GM18870 (cell line): ENCODE results near the gene SP140L.
"Not testable (repeated sequence)": the region's sequence is repeated elsewhere in the genome, so short reads cannot be mapped to it uniquely, and the experiment has no call there.

Source experiments
- ATAC-seq: cut with Tn5 transposase; IDR thresholded peaks from one replicate; pipeline ENCODE4 v1.9.1; 2021; ENCODE audit warnings: moderate library complexity; ENCODE audit not compliant: unreplicated experiment

The SP140L gene

DNA sequence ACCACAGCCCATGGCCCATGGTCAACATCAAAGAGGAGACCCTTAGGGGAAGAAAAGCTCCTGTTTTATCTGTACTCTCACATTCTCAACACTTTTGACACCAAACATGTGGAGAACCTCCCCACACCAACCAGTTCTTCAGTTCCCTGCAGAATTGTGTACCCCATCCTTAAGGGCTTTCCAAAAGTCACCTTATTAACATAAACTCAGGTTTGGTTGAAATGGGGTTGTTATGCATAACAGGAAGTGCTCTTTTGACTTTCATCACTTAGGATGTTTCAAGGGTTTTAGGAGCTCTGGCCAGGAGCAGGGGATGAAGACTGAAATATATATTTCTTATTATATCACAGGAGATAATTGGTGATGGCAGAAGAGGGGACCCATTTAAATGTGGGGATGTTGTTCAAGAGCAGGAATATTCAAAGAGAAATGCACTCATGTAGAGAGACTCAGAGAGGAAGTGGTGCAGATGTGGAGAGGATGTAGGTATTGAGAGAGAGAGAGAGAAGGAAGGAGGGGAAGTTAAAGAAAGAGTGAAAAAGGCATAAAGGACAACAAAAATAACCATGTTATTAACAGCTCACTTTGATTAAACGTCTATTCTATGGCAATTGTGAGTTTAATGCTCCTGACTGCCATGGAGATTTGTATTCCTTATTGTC lies 35.2 kb downstream of the SP140L start:
- ATAC-seq = no peak

DNA sequence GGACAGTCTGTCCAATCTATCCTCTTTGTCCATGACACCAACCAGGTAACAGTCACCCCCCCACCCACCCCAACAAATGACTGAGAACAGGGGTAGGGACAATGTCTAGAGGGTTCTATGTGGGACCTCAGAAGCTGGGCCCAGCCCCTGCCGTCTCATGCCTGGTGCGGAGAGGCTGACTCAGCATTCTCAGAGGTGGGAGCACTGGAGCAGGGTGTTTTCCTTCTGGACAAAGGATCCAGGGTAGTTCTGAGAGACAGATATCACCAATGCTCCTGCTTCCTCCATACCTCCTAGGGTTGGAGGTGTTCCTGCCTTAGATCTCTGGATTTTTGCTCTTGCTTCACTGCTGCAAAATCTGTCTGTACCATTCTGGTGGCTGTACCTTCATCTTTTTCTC lies 55.1 kb downstream of the SP140L start:
- no peak for ATAC-seq

DNA sequence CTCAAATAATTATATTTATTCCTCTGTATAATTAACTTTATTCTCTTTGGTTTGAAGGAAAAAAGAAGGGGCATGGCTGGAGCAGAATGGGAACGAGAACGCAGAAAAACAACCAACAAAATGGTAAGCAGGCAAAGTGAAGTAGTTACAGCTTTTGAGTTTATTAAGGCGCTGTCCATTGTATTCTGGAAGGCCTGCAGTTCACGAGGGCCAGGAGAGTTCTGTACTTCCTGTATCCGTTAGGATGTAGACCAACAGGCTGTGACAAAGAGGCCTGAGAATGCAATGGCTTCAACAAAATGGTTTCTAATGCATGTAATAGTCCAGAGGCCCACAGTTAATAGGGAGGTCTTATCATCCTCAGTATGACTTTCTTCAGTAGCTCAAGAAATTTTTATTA lies 56.5 kb downstream of the SP140L start:
- ATAC-seq = no peak

DNA sequence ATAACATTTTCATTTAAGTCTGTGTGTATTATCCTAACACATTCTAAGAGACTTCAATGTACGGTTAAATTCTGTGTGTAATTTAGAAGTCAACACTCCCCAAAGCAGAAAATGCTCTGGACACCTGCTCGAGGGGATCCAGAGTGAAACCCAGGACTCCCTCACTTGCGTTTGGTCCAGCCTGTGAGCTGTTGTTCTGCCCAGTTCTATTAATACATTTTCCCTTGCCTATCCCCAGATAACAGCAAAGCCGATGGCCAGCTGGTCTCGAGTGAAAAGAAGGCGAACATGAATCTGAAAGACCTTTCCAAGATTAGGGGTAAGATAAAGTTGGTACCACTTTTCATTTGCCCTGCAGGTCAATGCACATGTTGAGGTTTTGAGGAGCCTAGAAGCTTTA lies 58.0 kb downstream of the SP140L start:
- no peak for ATAC-seq

DNA sequence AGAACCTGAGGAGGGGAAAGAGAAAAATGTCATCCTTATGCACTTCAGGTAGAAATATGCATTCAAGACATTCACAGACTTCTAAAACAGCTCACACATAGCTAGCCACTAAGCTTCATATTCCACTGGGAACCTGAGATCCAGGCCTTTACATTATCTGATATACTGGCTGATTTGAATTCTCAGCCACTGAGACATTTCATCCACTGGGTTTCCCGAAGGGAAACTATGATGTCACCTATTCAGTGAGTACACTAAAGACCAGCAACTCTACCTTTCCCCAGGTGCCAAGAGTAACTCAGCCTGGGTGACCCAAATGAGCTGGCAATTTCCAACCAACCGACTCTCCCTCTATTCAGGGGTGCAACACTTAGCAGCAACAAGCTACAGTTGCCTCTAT lies 67.3 kb downstream of the SP140L start:
- ATAC-seq = no peak

DNA sequence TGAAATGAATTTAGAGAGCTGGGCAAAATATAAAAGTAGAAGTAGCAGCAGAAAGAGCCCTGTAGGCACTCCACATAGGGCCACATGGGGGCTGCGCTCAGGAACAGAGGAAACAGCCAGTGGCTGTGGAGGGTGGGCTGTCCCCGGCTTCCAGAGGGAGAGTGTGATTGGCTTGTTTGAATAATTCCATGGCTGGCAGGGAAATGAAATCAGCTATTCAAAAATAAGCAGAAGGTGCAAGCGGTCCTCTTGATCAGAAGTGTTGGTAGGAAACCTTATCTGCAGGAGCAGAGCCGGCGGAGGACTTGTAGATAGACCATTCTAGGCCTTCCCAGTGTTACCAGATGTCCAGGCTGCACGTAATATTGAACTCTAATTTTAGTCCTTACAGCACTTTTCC lies 71.7 kb downstream of the SP140L start:
- not testable (repeated sequence) for ATAC-seq

DNA sequence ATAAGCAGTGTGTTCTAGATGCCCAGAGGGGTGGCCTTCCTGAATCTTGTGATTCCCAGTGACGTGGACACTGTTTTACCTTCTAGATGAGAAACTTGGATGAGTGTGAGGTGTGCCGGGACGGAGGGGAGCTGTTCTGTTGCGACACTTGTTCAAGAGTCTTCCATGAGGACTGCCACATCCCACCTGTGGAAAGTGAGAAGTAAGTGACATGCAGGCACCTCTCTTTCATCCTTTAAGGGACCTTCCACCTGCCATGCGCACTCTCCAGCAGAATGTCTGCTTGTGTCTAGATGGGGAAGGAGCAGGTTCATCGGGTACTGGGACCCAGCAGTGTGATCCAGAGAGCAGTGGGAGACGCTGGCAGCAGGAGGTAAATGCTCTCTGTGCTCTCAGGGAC lies 73.0 kb downstream of the SP140L start:
- ATAC-seq = no peak

DNA sequence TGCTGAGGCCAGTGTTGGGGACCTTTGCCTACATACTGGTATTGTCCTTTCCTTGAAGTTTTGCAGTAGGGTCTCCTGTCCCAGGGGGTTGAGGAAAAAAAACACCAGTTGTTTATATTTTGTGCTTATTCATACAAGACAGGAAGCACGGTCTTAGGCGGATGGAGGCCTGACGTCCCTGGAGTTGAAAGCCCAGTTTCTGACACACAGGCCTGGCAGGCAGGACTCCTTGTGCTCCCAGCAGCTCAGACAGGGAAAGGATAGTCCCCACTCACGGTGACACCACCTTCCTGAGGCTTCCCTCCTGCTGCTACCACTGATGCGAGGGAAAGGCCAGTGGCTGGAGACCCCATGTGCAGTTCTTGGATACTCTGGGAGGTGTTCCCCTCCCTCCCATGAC lies 73.5 kb downstream of the SP140L start:
- no peak for ATAC-seq

DNA sequence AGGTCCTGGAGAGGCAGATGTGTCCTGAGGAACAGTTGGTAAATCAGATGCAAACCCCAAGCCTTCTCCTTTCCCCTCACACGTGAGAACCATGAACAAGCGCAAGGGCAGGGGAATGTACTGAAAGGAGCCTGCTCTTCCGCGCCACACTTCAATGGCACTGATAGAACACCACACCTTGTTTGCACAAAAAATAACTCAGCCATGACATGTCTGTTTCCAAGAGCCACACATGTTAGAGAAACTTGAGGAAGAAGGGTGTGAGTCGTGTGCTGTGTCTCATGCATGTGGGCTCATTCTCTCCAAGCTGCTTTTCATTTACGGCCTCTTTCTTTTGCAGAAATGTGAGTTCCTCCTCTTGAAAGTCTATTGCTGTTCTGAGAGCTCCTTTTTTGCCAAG lies 74.0 kb downstream of the SP140L start:
- ATAC-seq = not testable (repeated sequence)

DNA sequence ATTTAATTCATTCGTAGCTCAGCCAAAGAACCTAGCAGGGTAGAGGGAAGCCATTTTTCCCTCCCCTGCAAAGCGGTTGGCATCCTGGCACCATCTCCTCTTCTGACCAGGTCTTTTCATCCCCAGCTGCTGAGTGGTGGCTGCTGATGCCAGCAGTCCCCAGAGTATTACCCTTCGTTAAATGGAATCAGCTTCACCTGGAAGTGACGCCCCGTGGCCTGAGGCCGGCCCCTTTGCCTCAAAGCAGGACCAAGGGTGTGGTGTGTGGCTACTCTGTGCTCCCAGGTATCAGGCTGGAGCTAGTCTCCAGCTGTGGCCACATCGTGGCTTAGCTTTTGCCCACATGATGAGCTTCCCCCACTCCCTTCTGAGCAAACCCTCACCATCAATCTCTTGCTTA lies 76.8 kb downstream of the SP140L start:
- ATAC-seq = no peak

DNA sequence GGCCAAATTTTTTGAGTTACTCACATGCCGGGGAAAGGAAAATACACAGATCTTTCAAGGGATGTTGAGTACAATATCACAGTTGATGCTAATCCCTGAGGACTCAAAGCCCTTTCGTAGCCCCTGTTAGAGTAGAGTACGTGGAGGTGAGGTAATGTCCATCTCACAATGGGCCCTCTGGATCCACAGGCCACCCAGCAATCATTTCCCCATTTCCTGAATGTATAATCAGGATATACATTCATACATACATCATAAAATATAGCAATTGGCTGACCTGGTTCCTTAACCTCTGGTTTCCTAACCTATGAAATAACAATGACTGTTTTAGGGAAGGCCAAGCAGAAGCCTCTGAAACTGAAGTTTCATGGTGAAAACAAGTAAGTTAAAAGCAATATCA lies 78.8 kb downstream of the SP140L start:
- ATAC-seq = no peak

DNA sequence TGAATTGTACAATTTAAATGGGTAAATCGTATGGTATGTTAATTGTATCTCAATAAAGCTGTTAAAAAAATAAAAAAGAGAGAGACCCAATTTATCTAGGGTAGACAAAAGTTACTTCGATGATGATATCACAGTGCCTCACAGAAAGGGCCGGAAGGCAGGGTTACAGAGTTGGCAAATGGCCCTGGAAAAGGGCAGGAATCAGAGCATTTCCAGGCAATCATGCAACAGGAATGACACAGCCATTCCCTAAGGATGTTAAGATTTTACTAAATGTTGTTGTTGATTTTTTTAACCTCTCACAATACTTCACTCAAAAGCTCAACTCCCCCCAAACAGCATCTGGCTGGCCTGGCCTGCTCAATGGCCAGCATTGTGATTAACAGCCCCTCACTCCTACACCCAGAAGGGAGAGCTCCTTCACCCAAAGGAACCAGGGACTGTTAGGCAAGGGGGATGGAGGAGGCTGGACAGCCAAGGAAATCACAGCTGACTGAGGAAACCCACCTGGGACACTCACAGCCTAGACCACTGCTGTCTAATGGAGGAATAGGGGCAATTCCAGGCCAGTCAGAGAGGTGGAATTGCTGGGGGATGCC lies 81.3 kb downstream of the SP140L start:
- no peak for ATAC-seq

DNA sequence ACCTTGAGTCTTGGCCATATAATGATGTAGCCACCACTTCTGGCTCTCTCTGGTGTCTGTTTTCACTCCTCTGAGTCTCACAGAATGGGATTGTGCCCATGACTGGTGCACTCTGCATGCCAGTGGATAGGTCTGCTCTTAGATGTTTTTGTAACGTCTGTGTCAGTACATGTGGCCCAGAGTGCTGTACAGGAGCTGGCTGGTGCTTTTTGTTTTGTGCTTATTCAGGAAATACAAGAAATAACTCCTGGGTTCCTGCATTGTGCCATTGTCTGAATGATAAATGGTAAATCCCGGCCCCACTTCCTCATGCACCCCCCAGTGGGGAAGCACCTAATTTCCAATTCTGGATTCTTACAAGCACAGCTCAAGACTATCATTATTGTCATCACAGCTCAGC lies 82.3 kb downstream of the SP140L start:
- not testable (repeated sequence) for ATAC-seq

DNA sequence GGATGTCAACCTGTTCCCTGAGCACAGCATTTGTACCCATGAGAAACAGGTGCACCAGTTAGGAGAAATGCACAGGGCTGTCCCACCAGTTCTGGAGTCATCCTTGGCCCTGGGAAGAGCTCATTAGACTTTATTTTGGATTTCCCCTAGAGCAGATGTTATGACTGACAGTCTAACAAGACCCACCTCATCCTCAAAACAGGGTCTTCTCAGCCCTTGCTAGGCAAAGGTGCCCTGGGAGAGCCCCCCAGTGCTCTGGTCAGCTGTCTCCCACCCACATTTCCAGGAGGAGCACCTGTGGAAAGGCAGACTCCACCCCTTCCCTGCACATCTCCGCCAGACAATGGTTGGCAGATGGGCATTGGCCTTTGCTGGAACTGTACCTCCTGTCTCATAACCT lies 83.3 kb downstream of the SP140L start:
- ATAC-seq = no peak

DNA sequence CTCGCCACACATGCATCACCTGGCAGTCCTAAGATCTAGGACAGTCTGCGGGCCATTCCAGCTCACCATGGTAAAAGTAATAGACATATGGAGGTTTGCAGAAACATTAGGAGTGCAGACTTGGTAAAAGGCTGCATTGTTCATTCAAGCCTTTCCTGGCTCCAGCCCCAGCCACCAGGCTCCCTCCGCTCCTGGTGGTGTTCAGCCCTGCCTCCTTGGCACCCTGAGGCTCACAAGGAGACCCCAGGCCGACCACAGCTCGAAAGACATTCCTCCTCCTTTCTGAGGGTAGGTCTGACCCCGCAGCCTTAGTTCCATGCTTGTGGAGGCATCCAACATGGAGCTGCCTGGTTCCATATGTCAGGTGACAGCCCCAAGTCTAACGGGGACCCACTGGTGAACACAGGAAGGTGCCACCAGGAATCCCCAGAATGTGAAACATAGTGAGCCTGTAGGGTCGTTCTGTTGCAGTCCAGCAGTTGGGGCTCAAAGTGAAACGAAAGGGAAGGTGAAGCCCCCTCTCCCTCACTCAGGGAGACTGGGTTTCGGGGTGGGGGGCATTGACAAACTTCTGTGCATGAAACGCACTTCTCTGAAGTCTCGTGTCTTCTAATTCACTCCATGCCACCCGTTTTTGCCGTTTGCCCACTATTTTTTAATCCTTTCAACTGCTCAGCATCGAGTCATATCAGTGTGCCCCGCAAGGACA lies 84.0 kb downstream of the SP140L start:
- no peak for ATAC-seq

DNA sequence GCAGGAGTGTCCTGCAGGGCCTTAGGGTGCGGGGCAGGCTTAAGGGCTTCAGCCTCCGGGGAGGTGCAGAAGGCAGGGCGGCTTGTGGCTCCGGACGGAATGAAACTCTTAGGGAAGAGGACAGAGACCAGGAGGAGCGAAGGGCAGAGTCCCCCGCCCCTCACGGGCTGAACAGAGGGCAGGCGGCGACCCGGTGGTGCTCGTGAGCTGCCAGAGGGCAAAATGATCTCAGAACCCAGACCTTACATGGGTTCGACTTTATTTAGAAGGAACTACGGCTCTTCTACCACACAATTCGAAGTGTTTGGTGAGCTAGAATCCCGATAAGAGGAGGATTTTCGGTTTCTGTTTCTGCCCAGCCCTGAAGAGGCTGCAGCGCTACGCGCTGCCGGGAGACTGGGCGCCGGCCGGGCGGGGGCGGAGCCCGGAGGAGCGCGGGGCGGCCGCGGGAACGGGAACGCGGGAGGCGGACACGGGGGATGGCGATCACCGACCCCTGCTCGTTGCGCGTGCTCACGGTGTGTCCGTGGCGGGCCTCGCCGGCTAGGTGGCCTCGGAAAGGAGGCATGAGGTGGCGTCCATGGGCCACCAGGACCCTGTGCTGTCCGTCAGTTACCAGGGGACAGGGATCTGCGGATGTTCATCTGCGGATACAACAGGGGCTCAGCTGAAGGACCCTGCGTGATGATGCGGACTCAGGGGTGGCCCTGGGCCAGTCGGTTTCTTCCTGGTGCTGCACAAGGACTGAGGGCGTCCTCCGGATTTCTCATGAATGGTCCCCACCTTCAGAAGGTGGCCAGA lies 84.8 kb downstream of the SP140L start:
- peak; percentile 42 for ATAC-seq

DNA sequence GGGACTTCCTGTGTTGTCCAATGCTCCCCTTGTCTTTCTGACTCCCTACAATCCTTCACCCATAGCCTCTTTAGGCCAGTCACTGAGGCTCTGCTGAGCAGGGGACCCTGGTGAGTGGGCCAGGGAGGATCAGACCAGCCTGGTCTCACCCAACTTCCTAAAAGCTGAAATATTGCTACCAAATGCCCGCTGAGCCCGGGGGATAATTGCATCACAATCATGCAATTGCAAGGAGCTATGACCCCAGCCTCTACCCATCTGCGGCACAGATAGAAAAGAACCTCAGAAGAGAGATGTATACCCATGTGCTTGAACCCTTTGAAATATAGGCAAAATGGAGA lies 85.3 kb downstream of the SP140L start:
- no peak for ATAC-seq

DNA sequence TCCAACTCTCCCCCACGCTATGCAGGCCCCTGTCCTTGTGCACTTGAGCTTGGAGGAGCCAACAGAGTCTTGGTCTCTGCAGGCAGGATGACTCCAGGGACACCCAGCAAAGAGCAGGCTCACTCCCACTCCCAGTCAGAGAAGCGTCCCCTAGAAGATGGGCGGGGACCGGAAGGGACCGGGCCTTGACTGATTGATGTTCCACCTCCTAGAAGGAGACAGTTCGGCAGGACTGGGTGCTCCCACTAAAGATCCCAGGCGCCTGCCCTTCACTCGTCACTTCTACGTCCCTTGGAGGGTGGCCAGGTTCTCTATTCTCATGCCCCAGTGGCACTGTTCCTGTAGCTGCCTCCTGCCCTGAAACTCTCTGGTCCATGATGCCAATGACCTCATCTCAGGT lies 85.9 kb downstream of the SP140L start:
- no peak for ATAC-seq

DNA sequence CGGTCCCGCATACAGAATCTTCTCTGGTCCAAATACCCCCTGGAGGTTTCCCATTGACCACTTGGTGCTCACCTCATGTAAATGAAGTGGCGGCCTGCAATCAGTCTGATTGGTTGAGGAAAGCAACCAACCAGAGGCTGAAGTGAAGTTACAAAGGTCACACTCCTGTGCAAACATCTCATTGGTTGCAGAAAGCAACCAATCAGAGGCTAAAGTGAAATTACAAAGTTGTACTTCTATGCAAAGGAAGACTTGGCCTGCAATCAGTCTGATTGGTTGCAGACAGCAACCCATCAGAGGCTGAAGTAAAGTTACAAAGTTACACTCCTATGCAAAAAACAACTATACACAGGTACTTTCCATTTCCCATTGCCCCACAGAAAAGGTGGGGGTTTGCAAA lies 86.5 kb downstream of the SP140L start:
- ATAC-seq = no peak

DNA sequence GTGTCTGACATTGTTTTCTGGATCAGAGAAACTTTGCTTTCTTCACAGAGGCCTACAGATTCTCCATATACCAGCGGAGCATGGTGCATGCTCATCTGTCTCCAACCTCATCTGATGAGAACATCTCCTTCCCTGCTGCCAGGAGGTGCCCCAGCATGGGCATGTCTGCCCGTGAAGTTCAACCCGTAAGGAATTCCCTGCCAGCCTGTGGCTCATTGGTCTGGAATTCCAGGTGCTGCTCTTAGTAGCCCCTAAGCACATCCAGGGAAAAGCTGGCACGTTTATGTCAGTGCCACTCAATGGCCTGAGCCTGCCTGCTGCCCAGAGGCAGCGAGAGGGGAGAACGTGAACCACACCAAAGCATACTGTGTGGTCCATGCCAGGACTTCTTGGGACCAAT lies 87.3 kb downstream of the SP140L start:
- no peak for ATAC-seq

DNA sequence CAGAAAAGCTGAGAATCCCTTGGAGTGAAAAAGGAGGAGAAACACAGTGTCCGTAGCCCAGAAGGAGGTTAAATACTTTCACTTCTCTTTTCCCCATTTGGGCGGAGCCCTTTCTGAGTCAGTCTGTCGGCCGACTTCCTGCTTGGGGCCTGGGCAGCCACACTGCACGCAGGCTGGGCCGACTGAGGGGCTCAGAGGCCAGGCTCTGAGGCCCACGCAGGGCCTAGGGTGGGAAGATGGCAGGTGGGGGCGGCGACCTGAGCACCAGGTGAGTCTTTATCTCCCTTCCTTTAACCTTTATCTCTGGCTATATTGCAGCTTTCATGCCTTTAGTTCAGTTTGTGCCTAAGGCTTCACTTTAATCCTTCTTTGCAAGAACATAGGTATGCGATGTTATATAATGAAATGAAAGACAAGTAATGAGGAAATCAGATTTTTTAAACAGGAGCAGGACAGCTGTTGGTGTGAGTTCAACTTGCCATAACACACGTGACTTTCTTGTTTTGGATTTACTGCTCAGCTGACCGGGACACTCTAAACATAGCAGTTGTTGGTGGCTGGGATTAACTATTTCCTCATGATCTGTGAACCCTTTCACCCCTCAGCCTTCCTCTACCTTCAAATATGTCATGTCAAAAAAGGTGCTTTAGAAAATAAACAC lies 89.2 kb downstream of the SP140L start, which contains the start of gene SP100:
SP100 (plus strand) TSS at position 141 of the 661 bp plus-strand sequence; CDS start at position 237, 96 bp downstream.
- ATAC-seq = peak; percentile 80
